Spleen (tissue), 7 donors: Measurements from ENCODE around the gene CDX1.

Experiments used
- POLR2A ChIP-seq, 3 donors: fragments of 450-650 bp; IDR thresholded peaks; one replicate each; pipeline ENCODE4 v1.5.1; 2017; ENCODE audit warnings: antibody characterized with exemption in 3 of 3, mild to moderate bottlenecking in 1 of 3
- POLR2AphosphoS5 ChIP-seq, 3 donors: sonication (generic); formaldehyde crosslinking; IDR thresholded peaks; one replicate each; pipeline ENCODE4 v1.5.1; 2017; ENCODE audit warnings: antibody characterized with exemption in 3 of 3
- TF ChIP-seq, protein P1 (sequence below), 11 experiments: fragments of 200-600 bp in 7 of 11; fragments of 450-650 bp in 4 of 11; sonication (generic) in 4 of 11; IDR thresholded peaks in 8 of 11; conservative IDR thresholded peaks in 3 of 11; 1 replicate in 7 of 11; 2 replicates in 4 of 11; pipeline versions ENCODE4 v1.4.0 to v1.8.0; 2016 to 2021; ENCODE audit warnings: antibody characterized with exemption in 11 of 11, inconsistent platforms in 4 of 11, mild to moderate bottlenecking in 1 of 11
- donor health status: DM: no; HTN: no; CAD: no; lungs with moderate emphysema.
- donor health status: DM: no; HTN: no; CAD: no.
- donor health status: DM: no; HTN: no; CAD: no.

GRCh38 chr5:150159031-150159430 lies 7.5 kb upstream of the CDX1 start:
- TF ChIP-seq POLR2A (IDR thresholded peaks at IDR 0.05) (no peak), POLR2AphosphoS5 (IDR thresholded peaks at IDR 0.05) (no peak)
- TF ChIP-seq, protein P1, sequence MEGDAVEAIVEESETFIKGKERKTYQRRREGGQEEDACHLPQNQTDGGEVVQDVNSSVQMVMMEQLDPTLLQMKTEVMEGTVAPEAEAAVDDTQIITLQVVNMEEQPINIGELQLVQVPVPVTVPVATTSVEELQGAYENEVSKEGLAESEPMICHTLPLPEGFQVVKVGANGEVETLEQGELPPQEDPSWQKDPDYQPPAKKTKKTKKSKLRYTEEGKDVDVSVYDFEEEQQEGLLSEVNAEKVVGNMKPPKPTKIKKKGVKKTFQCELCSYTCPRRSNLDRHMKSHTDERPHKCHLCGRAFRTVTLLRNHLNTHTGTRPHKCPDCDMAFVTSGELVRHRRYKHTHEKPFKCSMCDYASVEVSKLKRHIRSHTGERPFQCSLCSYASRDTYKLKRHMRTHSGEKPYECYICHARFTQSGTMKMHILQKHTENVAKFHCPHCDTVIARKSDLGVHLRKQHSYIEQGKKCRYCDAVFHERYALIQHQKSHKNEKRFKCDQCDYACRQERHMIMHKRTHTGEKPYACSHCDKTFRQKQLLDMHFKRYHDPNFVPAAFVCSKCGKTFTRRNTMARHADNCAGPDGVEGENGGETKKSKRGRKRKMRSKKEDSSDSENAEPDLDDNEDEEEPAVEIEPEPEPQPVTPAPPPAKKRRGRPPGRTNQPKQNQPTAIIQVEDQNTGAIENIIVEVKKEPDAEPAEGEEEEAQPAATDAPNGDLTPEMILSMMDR (IDR thresholded peaks at IDR 0.05 in 8 of 11, conservative IDR thresholded peaks at IDR 0.05 in 3 of 11) = no peak
